Measurements from ENCODE around the gene ASB3.
"Not testable (repeated sequence)": the region's sequence is repeated elsewhere in the genome, so short reads cannot be mapped to it uniquely, and the experiment has no call there.

The ASB3 gene, protein sequence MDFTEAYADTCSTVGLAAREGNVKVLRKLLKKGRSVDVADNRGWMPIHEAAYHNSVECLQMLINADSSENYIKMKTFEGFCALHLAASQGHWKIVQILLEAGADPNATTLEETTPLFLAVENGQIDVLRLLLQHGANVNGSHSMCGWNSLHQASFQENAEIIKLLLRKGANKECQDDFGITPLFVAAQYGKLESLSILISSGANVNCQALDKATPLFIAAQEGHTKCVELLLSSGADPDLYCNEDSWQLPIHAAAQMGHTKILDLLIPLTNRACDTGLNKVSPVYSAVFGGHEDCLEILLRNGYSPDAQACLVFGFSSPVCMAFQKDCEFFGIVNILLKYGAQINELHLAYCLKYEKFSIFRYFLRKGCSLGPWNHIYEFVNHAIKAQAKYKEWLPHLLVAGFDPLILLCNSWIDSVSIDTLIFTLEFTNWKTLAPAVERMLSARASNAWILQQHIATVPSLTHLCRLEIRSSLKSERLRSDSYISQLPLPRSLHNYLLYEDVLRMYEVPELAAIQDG

DNA sequence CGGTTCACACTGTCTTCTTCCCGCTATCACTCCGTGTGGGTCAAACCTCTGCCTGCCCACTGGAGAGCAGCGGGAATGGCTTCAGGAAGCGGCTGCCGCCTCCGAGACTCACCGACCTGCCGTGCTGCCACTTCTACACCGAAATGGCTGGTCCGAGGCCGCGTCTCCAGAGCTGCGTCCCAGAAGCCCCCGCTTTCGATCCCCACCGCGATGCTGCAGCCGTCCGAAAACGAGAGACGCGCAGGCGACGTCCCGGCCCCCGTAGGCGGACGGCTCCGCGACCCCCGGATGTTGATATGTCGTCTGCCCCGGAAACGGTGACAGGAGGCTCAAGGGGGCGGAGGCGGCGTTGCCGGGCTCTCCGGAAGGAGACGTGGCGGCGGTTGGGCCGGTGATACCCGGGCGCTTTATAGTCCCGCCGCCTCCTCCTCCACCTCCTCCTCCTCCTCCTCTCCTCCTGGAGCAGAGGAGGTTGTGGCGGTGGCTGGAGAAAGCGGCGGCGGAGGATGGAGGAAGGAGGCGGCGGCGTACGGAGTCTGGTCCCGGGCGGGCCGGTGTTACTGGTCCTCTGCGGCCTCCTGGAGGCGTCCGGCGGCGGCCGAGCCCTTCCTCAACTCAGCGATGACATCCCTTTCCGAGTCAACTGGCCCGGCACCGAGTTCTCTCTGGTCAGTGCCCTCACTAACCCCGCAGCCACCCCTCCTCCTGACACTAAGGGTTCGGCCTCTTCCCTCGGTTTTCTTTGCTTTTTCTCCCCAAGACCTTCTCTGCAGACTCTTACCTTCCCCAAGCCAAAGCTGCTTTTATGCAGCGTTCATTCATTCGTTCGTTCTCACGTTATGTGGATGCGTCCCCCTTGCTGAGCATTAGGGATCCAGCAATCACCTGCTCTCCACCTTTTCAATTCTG, at the start of gene ASB3, which contains the start of gene ERLEC1:
ASB3 (minus strand) TSS at position 249 of the 909 bp plus-strand sequence. CDS start 21,381 bp downstream, outside the sequence.
ERLEC1 (plus strand) TSS at position 340 of the 909 bp plus-strand sequence; CDS start at position 507, 167 bp downstream.
- DNase-seq (ENCODE audit: low read depth in 2 of 3, low spot score in 2 of 3) = peak; percentile 68 to 79 (median 72)

- DNase-seq (ENCODE audit: low read depth in 2 of 3, low spot score in 2 of 3) = not testable (repeated sequence)
These were observed 43.2 kb upstream of the ASB3 start for GRCh38 chr2:53829980-53830290.

DNA sequence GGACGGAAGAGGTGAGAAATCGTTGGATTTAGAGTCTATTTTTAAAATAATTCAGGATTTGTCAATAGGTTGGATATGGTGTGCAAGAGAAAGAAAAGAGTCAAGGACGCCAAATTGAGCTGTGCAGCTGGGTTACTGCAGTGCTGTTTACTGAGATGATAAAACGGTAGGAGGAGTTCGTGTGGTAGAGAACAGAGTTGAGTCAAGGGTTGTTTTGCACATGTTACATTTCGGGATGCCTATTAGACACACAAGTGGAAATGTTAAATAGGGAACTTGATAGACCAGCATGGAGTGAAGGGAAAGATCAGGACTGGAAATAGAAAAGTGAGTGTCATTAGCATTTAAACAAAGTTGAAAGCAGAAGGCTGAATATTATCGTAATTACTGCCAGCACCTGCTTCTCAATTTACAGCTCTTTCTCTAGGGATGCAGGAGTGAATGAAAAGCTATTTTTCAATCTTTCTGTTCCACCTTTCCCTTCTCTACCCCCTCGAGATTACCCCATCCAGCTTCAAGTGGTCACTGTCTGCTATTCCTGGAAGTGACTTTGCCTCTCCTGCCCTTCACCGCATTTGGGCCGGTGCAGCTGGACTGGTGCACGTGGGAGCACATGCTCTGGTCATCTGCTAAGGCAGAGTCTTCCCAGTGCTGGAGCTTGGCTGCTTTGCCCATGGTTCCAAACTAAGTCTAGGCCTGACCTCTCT, 42.7 kb upstream of the ASB3 start:
- DNase-seq (ENCODE audit: low read depth in 2 of 3, low spot score in 2 of 3) = no peak

DNA sequence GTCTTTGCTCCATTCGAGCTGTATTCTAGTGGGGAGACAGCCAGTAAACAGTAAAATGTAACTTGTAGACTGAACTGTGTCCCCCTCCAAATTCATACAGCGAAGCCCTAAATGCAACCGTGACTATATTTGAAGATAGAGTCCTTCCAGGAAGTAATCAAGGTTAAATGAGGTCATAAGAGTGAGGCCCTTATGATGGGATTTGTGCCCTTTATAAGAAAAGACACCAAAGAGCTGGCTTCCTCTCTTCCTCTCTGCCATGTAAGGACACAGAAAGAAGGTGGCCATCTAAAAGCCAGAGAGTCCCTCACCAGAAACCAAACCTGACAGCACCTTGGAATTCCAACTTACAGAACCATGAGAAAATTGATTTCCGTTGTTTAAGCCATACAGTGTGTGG, 41.6 kb upstream of the ASB3 start:
- no peak for DNase-seq (ENCODE audit: low read depth in 2 of 3, low spot score in 2 of 3)

GRCh38 chr2:53827398-53828175, 40.8 kb upstream of the ASB3 start:
- no peak for DNase-seq (ENCODE audit: low read depth in 2 of 3, low spot score in 2 of 3)

- no peak for DNase-seq (ENCODE audit: low read depth in 2 of 3, low spot score in 2 of 3)
These were observed 40.0 kb upstream of the ASB3 start for GRCh38 chr2:53826587-53827397.

DNA sequence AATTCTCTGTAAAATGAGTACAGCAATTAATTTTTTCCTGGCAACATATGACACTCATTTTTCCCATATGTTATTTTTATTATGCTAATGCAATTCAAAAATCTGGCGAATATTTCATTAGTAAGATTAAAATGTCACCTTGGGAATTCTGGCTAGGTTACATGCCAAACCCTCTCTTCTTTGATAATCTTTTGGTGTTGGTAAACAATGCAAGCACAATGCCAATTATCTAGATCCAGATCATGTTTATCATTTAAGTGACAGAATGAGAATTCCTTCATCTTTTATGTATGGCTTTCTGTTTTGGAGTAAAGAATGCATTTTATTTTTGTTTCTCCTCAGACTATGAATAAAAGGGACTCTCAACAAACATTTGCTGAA, 39.3 kb upstream of the ASB3 start:
- no peak for DNase-seq (ENCODE audit: low read depth in 2 of 3, low spot score in 2 of 3)

- DNase-seq (ENCODE audit: low read depth in 2 of 3, low spot score in 2 of 3) = not testable (repeated sequence)
These were observed 36.9 kb upstream of the ASB3 start for GRCh38 chr2:53823639-53824038.

- DNase-seq (ENCODE audit: low read depth in 2 of 3, low spot score in 2 of 3) = no peak
These were observed 35.1 kb upstream of the ASB3 start for GRCh38 chr2:53821810-53822209.

- no peak for DNase-seq (ENCODE audit: low read depth in 2 of 3, low spot score in 2 of 3)
These were observed 34.0 kb upstream of the ASB3 start for GRCh38 chr2:53820711-53821110.

DNA sequence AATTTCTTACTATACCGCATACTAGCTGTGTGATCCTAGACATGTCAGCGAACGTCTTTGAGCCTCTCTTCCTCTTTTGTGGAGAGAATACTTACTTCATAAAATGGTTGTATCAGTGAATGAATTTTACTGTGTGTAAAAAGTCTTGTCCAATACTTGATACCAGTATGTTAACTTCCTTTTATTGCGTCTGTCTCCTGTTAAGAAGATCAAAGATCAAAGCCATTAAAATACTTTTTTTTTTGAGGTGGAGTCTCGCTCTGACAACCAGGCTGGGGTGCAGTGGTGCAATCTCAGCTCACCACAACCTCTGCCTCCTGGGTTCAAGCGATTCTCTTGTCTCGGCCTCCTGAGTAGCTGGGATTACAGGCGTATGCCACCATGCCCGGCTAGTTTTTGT, 33.3 kb upstream of the ASB3 start:
- DNase-seq (ENCODE audit: low read depth in 2 of 3, low spot score in 2 of 3) = no peak

DNA sequence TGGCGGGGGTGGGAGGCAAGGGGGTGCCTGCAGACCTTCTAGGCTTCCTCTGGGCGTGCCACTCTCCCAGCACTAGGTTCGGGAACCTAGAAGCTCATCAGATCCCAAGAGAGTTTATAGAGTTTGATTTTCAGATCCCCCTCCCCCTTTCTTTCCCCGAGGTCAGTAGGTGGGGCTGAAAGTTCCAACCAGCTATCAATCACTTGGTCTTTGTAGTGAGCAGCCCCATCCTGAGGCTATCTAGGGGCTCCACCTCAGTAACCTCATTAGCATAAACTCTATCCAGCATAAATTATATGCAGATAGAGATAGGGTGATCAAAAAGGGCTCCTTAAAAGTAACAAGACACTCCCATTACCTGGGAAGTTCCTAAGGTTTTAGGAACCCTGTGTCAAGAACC, 32.9 kb upstream of the ASB3 start:
- DNase-seq (ENCODE audit: low read depth in 2 of 3, low spot score in 2 of 3) = no peak

DNA sequence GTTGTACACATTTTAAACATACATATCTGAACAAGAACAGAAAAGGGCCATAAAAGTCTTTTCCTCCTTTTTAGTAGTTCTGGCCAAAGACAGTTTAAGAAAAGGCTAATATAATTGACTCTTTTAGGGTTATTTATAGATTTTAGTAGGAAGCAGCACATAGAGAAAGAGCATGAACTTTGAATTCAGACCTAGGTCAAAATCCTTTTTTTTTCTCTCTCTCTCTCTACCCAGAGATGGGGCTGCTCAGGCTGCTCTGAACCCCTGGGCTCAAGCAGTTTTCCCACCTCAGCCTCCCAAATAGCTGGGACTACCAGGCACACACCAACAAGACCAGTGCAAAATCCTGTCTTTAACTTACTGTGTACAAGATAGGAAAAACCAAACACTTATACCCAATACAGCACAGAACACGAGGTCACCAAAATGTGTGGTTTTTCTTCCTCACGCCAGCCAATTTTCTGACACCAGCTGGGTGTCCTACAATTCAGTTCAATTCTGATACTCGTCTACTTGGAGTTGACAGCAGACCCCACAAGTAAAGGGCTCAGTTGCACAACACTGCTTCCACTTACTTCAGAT, 32.2 kb upstream of the ASB3 start:
- no peak for DNase-seq (ENCODE audit: low read depth in 2 of 3, low spot score in 2 of 3)

DNA sequence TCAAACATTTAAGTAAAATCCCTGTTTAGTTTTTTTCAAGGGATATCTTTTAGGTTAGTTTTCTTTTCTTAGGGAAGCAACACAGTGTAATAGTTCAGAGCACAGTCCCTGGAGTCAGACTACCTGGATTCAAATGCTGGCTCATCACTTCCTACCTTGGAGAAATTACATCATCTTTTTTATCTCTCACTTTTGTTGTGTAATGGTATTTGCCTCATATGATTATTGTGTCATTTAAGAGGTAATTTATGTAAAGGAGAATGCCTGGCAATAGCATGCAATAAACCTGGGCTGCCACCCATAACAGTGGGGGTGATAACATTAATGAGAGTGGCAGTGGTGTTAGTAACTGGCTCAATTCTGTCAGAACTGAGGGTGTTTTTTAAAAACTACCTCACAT, 26.4 kb upstream of the ASB3 start:
- no peak for DNase-seq (ENCODE audit: low read depth in 2 of 3, low spot score in 2 of 3)

- no peak for DNase-seq (ENCODE audit: low read depth in 2 of 3, low spot score in 2 of 3)
These were observed 24.8 kb upstream of the ASB3 start for GRCh38 chr2:53811601-53812000.

DNA sequence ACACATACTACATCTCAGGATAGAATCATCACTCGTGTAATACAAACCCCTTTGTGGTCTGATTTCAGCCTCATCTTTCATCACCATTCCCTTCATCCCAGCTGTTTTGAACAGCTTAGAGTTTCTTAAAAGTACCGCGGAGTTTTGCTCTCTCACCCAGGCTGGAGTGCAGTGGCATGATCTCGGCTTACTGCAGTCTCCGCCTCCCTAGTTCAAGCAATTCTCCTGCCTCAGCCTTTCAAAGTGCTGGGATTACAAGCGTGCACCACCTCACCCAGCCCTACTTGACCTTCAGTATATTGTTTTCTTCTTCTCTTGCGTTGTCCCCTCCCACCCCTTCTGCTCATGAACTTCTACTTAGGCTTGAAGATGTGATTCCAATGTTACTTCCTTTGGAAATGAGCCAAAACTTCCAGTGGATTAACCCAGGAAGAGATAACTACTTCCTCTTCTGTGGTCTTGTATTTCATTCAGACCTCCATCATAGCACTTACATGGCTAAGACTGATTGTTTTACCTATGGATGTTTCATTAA, 15.9 kb upstream of the ASB3 start:
- no peak for DNase-seq (ENCODE audit: low read depth in 2 of 3, low spot score in 2 of 3)

- DNase-seq (ENCODE audit: low read depth in 2 of 3, low spot score in 2 of 3) = no peak
These were observed 14.8 kb upstream of the ASB3 start for GRCh38 chr2:53801547-53801946.

DNA sequence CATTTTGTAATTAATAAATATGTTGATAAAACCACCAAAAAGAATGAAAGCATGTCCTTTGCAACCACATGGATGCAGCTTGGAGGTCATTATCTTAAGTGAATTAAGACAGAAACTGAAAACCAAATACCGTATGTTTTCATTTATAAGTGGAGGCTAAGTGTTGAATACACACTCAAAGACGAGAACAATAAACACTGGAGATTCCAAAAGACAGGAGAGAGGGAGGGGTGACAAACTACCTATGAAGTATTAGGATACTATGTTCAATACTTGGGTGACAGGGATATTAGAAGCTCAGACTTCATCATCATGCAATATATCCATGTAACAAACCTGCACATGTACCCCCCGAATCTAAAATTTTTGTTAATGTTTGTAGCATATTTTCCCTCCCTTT, 7.1 kb upstream of the ASB3 start:
- DNase-seq (ENCODE audit: low read depth in 2 of 3, low spot score in 2 of 3) = no peak

DNA sequence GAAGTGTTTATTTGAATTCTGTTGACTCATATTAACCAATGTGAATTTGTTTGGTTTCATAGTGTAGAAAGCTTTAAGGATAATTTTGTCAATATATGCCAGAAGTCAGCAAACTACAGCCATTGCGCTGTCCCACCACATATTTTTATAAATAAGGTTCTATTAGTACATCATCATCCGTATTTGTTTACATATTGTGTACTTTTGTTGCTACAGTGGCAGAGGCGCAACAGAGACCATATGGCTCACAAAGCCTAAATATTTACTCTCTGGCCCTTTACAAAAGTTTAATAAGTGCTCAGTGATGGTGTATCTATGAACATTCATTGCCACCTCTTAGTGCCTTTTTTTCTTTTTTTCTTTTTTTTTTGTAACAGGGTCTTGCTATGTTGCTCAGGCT, 6.5 kb upstream of the ASB3 start:
- no peak for DNase-seq (ENCODE audit: low read depth in 2 of 3, low spot score in 2 of 3)
